HepG2 (cell line): ENCODE results near the gene CHDH. TPM values are rescaled to one million over a fixed set of nuclear protein-coding genes. Genes with fewer than 3 reads are reported as not detected.

Source experiments
- BRF2 ChIP-seq: sonication (generic); formaldehyde crosslinking; IDR thresholded peaks from 2 replicates; pipeline ENCODE4 v1.8.1; 2022; ENCODE audit warnings: mild to moderate bottlenecking, missing genetic modification reagents
- CREB1 ChIP-seq, 2 experiments: fragments of 450-650 bp in 1 of 2; IDR thresholded peaks; 2 replicates each; pipeline ENCODE4 v1.6.1; 2016 to 2017; ENCODE audit warnings: control low read depth in 1 of 2, mild to moderate bottlenecking in 1 of 2, missing compliant biosample characterization in 1 of 2, missing genetic modification characterization in 1 of 2
- GPN1 ChIP-seq: sonication (generic); formaldehyde crosslinking; IDR thresholded peaks from 2 replicates; pipeline ENCODE4 v1.5.1; 2020; ENCODE audit warnings: missing genetic modification reagents, borderline replicate concordance
- NFE2L1 ChIP-seq: sonication (generic); formaldehyde crosslinking; IDR thresholded peaks from 2 replicates; pipeline ENCODE4 v1.4.0; 2020; ENCODE audit warnings: missing genetic modification reagents, mild to moderate bottlenecking, borderline replicate concordance
- POGZ ChIP-seq: sonication (generic); formaldehyde crosslinking; IDR thresholded peaks from 2 replicates; pipeline ENCODE4 v1.4.0; 2020; ENCODE audit warnings: mild to moderate bottlenecking, missing genetic modification reagents
- ZHX2 ChIP-seq, 2 experiments: sonication (generic) in 1 of 2; formaldehyde crosslinking in 1 of 2; IDR thresholded peaks; 2 replicates each; pipeline versions ENCODE4 v1.6.1 to v1.9.0; 2014 to 2022; ENCODE audit warnings: antibody characterized with exemption in 1 of 2, borderline replicate concordance in 1 of 2, inconsistent platforms in 1 of 2, low read depth in 1 of 2, missing genetic modification reagents in 1 of 2
- ZNF282 ChIP-seq: fragments of 450-650 bp; IDR thresholded peaks from 2 replicates; pipeline ENCODE4 v1.6.1; 2018; ENCODE audit not compliant: partially characterized antibody
- ZNF496 ChIP-seq: sonication (generic); formaldehyde crosslinking; IDR thresholded peaks from 2 replicates; pipeline ENCODE4 v1.8.1; 2023; ENCODE audit warnings: mild to moderate bottlenecking, moderate library complexity, missing genetic modification reagents; ENCODE audit not compliant: insufficient replicate concordance
- ZNF672 ChIP-seq: sonication (generic); formaldehyde crosslinking; IDR thresholded peaks from 2 replicates; pipeline ENCODE4 v1.8.1; 2022; ENCODE audit warnings: missing genetic modification reagents
- ZNF883 ChIP-seq: sonication (generic); formaldehyde crosslinking; IDR thresholded peaks from 2 replicates; pipeline ENCODE4 v1.5.1; 2020; ENCODE audit warnings: mild to moderate bottlenecking, missing genetic modification reagents; ENCODE audit errors: not compliant biosample characterization
- polyA plus RNA-seq, 8 experiments: library from polyadenylated mRNA; depleted of rRNA in 3 of 8; stranded (reverse) in 7 of 8; unstranded in 1 of 8; fragments of >200 nt; fragmentation: Illumina TruSeq in 4 of 8; extraction: Trizol in 4 of 8; gene quantifications; 2 replicates each; pipeline versions ENCODE4 v1.2.1 to v1.2.3, GENCODE V29; 2011 to 2016; ENCODE audit warnings: low read depth in 4 of 8, missing spikeins in 1 of 8, mixed read lengths in 1 of 8; ENCODE audit not compliant: insufficient read depth in 1 of 8
- total RNA-seq, 5 experiments: library from RNA; depleted of rRNA; stranded (reverse); fragments of >200 nt; fragmentation: Illumina TruSeq; extraction: Trizol; gene quantifications; 2 replicates each; pipeline ENCODE4 v1.2.3, GENCODE V29; 2016; ENCODE audit warnings: low read depth in 1 of 5

Gene CHDH
- total and polyA plus RNA-seq, 2 of the 13 experiments (the other 11 are each of a cell fraction or from before 2014, with no cell fraction given), result 28.1 to 48.9 TPM

- TF ChIP-seq ZHX2 (IDR thresholded peaks at IDR 0.05; ENCODE audit: low read depth) (no peak), ZHX2 (CRISPR knock-in tag; IDR thresholded peaks at IDR 0.05; ENCODE audit: borderline replicate concordance) (no peak), CREB1 (IDR thresholded peaks at IDR 0.05) (no peak), CREB1 (CRISPR knock-in tag; IDR thresholded peaks at IDR 0.05) (no peak), BRF2 (CRISPR knock-in tag) (no peak), GPN1 (no peak), ZNF672 (no peak), POGZ (CRISPR knock-in tag) (no peak), NFE2L1 (CRISPR knock-in tag) (no peak), ZNF282 (no peak), ZNF496 (CRISPR knock-in tag) (no peak), ZNF883 (CRISPR knock-in tag) (no peak)
- TF ChIP-seq, all 625 proteins: peak for 3
Measured at GRCh38 chr3:53812434-53812833, 33.8 kb downstream of the CHDH start (continued).
